NCI-H2171 treated with DMSO at 0.1 percent for 48 hours (cell line): ENCODE results near the gene NEK9.
"Not testable (repeated sequence)": the region's sequence is repeated elsewhere in the genome, so short reads cannot be mapped to it uniquely, and the experiment has no call there.

Experiments
- DNase-seq: peaks from one replicate; lab custom pipeline; 2025; lab: John Stamatoyannopoulos, UW

Gene NEK9

GRCh38 chr14:75107186-75107585 is 19.7 kb downstream of the NEK9 start:
- no peak for DNase-seq

GRCh38 chr14:75101491-75101890 is 25.4 kb downstream of the NEK9 start:
- DNase-seq = no peak

- no peak for DNase-seq
Measured at GRCh38 chr14:75098682-75099081, 28.2 kb downstream of the NEK9 start.

DNA sequence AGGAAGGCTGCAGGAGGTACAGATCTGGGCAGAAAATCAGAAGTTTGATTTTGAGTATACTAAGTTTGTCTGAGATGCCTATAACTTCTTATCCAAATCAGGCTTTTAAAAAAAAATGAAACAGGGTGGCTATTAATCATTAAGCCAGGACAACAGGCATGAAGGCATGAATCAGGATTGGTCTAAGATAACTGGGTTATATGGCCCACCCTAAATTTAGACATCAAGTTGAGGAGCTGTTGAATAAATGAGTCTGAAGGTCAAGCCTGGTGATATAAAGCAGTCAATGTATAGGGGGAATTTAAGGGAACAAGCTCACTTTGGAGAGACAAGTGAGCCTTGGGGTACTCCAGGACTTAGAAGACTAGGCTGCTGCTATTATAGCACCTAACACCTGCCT is 28.6 kb downstream of the NEK9 start:
- no peak for DNase-seq

GRCh38 chr14:75096959-75097358 is 29.9 kb downstream of the NEK9 start:
- DNase-seq = no peak

GRCh38 chr14:75095690-75096089 is 31.2 kb downstream of the NEK9 start:
- no peak for DNase-seq

DNA sequence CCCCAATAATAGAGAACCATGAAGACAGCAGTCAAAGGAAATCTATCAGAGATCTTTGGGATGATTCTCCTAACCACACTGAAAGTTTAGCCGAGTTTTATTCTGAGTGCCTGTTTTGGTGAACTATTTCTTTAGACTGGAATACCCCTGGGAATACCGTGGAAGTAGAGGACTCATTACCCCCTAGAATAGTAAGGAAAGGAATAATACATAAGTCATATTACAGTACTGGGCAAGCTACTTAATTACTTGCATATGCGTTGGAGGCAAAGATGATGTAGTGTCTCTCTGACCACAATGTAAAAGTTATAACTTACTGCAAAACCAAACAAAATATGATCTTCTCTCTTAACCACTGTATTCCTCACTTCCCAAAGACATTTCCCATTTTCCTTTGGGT is 32.0 kb downstream of the NEK9 start:
- DNase-seq = no peak

GRCh38 chr14:75092698-75093097 is 34.1 kb downstream of the NEK9 start:
- DNase-seq = no peak

DNA sequence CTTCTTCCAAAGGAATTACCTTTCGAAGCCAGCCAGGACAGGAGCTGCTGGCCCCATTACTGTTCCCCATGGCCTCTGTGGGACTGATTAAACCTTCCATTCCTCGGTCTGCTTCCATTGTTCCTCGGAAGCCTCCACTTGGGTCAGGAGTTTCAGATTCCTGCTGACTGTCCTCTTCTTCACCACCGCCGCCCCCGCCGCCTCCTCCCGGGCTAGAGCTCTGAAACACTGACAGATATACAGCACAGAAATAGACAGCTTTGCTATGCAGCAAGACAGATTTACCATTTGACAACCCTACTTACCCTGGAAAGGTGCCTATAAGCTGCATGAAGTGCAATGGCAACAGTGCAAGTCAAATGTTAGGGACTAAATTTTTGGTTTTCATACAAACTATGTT is 35.6 kb downstream of the NEK9 start:
- DNase-seq = no peak

- DNase-seq = no peak
Measured at GRCh38 chr14:75090353-75090752, 36.5 kb downstream of the NEK9 start.

GRCh38 chr14:75088566-75089373 is 38.1 kb downstream of the NEK9 start:
- peak; percentile 75 for DNase-seq

- DNase-seq = no peak
Measured at GRCh38 chr14:75088153-75088552, 38.7 kb downstream of the NEK9 start.

DNA sequence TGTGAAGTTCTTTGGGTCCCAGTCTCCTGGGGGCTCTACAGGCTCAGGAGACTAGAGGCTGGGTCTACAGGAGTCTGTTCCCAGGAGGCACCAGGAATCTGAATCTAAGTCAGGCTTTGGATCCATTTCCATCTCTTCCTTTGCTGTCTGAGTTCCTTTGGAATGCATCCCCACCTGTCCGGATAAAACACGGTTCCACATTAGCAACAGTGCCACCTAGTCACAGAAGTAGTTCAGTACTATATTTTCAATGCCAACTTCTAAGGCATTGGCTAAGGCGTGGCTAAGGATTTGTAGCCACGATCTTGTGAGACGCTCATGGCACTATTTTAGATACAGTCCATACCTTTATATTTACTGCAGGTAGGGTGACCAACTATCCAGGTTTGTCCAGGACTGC is 42.3 kb downstream of the NEK9 start:
- peak; percentile 62 for DNase-seq

- no peak for DNase-seq
Measured at GRCh38 chr14:75083271-75083670, 43.6 kb downstream of the NEK9 start.

DNA sequence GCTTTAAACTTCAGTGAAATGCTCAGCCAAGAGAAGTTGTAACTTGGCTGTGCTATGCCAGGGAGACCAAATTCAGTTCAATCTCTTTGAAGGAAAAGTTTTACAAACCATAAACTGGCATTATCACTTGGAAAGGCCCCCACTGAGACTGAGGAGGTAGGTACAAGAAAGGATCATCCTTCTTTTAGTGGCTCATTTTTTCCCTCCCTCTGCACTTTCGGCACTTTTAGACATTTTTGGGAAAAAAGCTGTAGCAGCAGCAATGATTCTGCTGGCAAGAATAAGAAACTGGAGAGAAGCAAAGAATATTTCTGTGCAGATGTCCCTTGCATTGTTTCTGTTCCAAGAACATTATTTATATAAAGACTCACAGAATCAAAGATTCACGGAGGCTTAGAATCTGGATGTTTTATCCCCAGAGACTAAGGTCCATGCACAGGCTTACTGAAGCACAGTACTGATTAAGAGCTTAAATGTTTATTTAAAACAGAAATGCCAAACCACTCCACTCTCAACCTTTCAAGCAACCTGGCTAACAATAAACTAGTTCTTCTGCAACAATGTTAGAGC is 45.1 kb downstream of the NEK9 start:
- DNase-seq = no peak

- no peak for DNase-seq
Measured at GRCh38 chr14:75079521-75079920, 47.3 kb downstream of the NEK9 start.

DNA sequence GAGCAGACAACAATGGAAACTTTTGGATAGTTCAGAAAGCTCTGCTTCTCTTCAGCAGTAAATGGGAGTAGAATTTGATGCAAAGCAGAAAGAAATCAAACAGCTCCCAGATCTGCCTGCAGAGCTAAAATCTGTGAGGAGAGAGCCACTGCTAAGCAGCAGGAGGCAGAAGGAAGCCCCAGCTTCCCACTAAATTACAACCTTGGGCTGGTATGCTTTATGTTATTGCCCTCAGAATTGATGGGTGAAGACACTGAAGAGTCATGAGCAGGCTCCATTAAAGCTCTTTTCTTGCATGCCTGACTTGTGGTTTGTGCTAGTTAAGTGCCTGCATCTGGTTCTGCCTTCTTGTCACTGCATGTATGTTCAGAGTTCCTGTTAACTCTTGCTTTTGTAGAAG is 49.1 kb downstream of the NEK9 start:
- no peak for DNase-seq

GRCh38 chr14:75070383-75070782 is 56.5 kb downstream of the NEK9 start:
- no peak for DNase-seq

GRCh38 chr14:75069811-75070145 is 57.1 kb downstream of the NEK9 start:
- peak; percentile 70 for DNase-seq

DNA sequence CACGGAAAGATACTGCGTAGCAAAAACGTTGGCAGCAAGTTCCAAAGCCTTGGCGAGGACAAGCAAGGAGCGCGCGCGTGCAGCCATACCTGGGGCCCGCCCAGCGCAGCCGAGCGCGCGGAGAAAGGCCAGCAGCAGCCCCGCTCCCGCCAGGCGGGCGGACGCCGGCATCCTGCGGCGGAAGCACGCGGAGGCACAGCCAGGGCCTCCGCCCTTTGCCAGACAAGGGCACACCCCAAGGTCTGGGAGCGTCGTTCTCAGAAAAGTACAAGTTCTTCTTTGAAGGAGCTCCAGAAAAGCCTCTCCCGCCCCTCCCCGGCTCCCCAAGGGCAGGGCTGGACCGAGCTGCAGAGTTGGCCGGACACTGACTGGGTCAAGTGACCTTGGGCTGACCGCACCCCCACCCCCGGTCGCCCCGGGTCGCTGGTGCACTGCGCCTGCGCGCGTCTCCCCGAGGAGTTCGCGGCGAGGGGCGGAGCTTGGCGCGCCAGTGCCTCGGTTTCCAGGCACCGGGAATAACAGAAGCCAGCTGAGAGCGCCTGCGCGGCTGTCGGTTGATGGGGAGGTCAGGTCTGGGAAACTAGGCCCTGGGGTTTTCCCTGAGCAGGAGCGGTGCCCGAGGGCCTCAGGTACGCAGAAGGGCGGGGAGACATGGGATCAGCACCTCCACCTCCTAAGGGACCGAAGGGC is 57.6 kb downstream of the NEK9 start, which contains the start of gene ZC2HC1C:
Gene ZC2HC1C (plus strand): TSS at position 521 of the 690 bp plus-strand sequence. CDS start 933 bp downstream, outside the sequence.
- DNase-seq = peak; percentile 95

DNA sequence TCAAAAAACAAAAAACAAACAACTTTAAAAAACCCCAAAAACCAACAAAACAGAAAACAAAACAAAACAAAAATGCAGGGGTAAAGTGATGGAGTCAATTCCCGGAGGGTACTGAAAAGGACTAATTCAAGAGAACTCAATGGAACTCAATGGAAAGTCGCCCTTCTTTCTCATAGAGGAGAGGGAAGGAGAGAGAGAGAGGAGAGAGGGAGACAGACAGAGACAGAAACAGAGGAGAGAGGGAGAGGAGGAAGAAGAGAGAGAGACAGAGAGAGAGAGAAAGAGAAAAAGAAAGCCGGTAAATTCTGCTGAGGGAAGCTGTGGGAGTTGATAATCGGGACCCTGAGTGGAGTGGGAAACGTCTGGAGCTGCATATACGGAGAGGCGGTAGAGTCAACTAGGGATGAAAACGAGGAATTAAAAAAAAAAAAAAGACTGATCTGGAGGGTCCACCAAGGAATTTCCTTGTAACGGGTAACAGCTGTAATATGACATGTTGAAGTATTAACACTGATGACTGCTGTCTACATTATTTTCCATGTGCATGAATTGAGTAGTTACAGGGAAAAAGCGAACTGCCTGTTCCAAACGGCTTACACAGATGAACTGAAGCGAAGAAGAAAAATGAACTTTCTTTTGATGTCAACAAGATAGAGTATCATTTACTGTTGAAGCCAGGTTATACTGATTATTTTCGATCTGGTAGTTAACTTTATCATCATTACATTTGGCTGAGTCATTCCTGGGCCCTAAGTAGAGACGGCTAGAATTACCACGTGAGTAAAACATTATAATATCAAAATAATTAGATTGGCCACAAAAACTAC is 58.3 kb downstream of the NEK9 start:
- peak; percentile 66 for DNase-seq

GRCh38 chr14:75067765-75068164 is 59.1 kb downstream of the NEK9 start:
- not testable (repeated sequence) for DNase-seq
